Measurements from ENCODE around the gene TXNDC16.

TXNDC16 gene

DNA sequence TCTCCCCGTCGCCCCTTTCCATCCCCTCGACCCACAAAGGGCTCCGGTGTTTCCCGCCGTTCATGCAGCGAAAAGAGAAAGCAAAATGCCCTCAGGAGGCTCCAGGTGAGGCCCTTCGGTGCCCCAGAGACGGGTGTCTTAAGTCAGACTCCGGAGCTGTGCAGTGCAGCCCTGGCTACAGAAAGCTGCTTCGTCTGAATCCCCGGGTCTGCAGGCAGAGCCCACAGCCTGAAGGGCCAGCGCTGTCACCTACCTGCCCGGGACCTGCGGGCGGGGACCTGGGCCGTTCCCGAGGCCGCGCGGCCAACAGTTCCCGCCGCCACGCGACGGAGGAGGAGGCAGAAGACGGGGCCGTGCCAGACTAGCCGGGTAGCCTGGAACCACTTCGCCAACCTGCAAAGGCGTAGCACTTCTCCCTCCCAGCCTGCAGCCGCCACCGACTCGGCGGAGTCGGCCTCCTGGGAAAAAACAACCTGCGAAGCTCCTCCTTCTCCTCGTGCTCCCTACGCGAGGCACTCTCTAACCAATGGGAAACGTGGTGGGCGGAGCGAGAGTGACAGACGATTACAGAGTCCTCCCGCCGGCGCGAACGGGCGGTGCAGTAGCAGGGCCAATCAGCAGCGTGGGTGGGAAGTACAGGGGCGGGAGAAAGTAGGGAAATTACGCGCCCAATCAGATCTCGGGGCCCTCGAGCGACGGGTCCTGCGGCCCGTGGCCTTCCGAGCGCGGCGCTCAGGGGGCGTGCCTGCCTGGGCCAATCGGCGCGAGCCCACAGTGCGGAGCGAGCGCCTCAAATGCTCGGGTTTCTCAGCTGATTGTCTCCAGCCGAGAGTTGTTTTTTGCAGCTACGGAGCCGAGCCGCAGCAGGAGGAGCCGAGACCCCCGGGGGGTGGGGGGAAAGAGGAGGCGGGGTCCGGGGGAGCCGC, at the start of gene TXNDC16, which contains the start of gene GPR137C:
TXNDC16 (minus strand) TSS at position 443 of the 926 bp plus-strand sequence. CDS start 8,948 bp downstream, outside the sequence.
GPR137C (plus strand) TSS at position 774 of the 926 bp plus-strand sequence. CDS start 312 bp downstream, outside the sequence.
- TF ChIP-seq, protein P1, sequence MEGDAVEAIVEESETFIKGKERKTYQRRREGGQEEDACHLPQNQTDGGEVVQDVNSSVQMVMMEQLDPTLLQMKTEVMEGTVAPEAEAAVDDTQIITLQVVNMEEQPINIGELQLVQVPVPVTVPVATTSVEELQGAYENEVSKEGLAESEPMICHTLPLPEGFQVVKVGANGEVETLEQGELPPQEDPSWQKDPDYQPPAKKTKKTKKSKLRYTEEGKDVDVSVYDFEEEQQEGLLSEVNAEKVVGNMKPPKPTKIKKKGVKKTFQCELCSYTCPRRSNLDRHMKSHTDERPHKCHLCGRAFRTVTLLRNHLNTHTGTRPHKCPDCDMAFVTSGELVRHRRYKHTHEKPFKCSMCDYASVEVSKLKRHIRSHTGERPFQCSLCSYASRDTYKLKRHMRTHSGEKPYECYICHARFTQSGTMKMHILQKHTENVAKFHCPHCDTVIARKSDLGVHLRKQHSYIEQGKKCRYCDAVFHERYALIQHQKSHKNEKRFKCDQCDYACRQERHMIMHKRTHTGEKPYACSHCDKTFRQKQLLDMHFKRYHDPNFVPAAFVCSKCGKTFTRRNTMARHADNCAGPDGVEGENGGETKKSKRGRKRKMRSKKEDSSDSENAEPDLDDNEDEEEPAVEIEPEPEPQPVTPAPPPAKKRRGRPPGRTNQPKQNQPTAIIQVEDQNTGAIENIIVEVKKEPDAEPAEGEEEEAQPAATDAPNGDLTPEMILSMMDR (conservative IDR thresholded peaks at IDR 0.05; ENCODE audit: low read depth) = no peak
- CTCF ChIA-PET = interaction anchor here (0.6 to 0.8 kb wide), 3 partner anchors 17 to 394 kb away, joined by 3 to 5 read pairs (median 3); no protein-coding TSS in a partner anchor
- POLR2A ChIA-PET (ENCODE audit: low non-redundant PET) = interaction anchor here (0.6 to 0.8 kb wide), 3 partner anchors 12 to 566 kb away, joined by 3 read pairs; no protein-coding TSS in a partner anchor
- peak within 1 kb of the TSS; percentile 86 for H3K27ac ChIP-seq
- DNase-seq (ENCODE audit: low spot score) = peak; percentile 99

GRCh38 chr14:52599974-52600373, 47.7 kb upstream of the TXNDC16 start:
- TF ChIP-seq, protein P1 (conservative IDR thresholded peaks at IDR 0.05; ENCODE audit: low read depth) = no peak
- ChIA-PET POLR2A (ENCODE audit: low non-redundant PET) (no interaction called here), CTCF (no interaction called here)
- H3K27ac ChIP-seq = no peak overlapping the region
- DNase-seq (ENCODE audit: low spot score) = no peak

DNA sequence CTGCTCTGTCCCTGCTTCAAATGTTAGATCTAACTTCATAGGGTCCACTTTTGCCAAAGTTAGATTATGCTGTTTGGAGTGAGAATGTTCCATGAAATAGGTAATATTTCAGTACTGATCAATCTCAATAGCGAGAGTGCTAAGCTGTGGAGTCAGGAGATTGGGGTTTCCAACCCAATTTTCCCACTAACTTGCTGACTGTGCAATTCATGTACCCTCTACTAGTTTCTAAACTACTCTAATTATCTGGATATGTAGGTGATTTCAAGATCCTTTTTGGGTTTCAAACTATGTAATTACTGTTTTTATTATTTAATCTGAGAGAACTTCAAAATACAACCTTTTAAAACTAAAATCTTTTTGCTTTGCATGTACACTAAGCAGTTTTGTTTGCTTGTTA, 46.3 kb upstream of the TXNDC16 start:
- DNase-seq (ENCODE audit: low spot score) = no peak
- ChIA-PET CTCF (no interaction called here), POLR2A (ENCODE audit: low non-redundant PET) (no interaction called here)
- TF ChIP-seq, protein P1 (conservative IDR thresholded peaks at IDR 0.05; ENCODE audit: low read depth) = no peak
- H3K27ac ChIP-seq = no peak overlapping the region

- ChIA-PET CTCF (interaction anchor here (0.6 kb wide), 1 partner anchor 52 kb away, joined by 3 read pairs; no protein-coding TSS in a partner anchor), POLR2A (ENCODE audit: low non-redundant PET) (no interaction called here)
- no peak overlapping the region for H3K27ac ChIP-seq
- TF ChIP-seq, protein P1 (conservative IDR thresholded peaks at IDR 0.05; ENCODE audit: low read depth) = no peak
- DNase-seq (ENCODE audit: low spot score) = peak; percentile 54
Observed at GRCh38 chr14:52596861-52597260, 44.6 kb upstream of the TXNDC16 start.

DNA sequence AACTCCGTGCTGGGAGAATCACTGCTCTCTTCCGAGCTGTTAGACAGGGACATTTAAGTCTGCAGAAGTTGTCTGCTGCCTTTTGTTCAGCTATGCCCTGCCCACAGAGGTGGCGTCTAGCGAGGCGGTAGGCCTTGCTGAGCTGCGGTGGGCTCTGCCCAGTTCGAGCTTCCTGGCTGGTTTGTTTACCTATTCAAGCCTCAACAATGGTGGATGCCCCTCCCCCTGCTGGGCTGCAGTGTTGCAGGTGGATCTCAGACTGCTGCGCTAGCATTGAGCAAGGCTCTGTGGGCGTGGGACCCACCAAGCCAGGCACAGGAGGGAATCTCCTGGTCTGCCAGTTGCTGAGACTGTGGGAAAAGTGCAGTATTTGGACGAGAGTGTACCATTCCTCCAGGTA, 44.0 kb upstream of the TXNDC16 start:
- no peak for DNase-seq (ENCODE audit: low spot score)
- ChIA-PET CTCF (interaction anchor here (0.7 kb wide), 1 partner anchor 413 kb away, joined by 3 read pairs; no protein-coding TSS in a partner anchor), POLR2A (ENCODE audit: low non-redundant PET) (no interaction called here)
- no peak overlapping the region for H3K27ac ChIP-seq
- TF ChIP-seq, protein P1 (conservative IDR thresholded peaks at IDR 0.05; ENCODE audit: low read depth) = no peak

GRCh38 chr14:52590318-52590717, 38.0 kb upstream of the TXNDC16 start:
- TF ChIP-seq, protein P1 (conservative IDR thresholded peaks at IDR 0.05; ENCODE audit: low read depth) = no peak
- CTCF ChIA-PET = no interaction called here
- no peak for DNase-seq (ENCODE audit: low spot score)
- POLR2A ChIA-PET (ENCODE audit: low non-redundant PET) = no interaction called here
- no peak overlapping the region for H3K27ac ChIP-seq

Measured in RWPE1 (cell line).